BJ (cell line): Measurements from ENCODE around the gene ATP8B3. TPM values are rescaled to one million over a fixed set of nuclear protein-coding genes. Genes with fewer than 3 reads are reported as not detected.

Experiments used
- CTCF ChIA-PET: fragments of 350-600 bp; formaldehyde crosslinking; extraction: SDS; loops from one replicate; lab custom pipeline; 2021; ENCODE audit warnings: antibody characterized with exemption, inconsistent platforms; lab: Yijun Ruan, JAX
- POLR2A ChIA-PET: fragments of 300-600 bp; sonication (Branson Sonifier 250); formaldehyde crosslinking; extraction: SDS; loops from one replicate; lab custom pipeline; 2021; ENCODE audit warnings: antibody characterized with exemption; lab: Charles Lee
- DNase-seq: peaks from one replicate; pipeline ENCODE4 v3.0.0-alpha.2; 2011; ENCODE audit warnings: low read depth
- H3K27me3 ChIP-seq: 2 replicates; pipeline ENCODE4 v1.6.0; 2011; ENCODE audit warnings: low read length; ENCODE audit not compliant: control insufficient read depth, insufficient read depth
- H3K36me3 ChIP-seq: 2 replicates; pipeline ENCODE4 v1.5.1; 2011; ENCODE audit warnings: low read length; ENCODE audit not compliant: control insufficient read depth, insufficient read depth
- H3K4me3 ChIP-seq: 2 replicates; pipeline ENCODE4 v1.5.1; 2011; ENCODE audit warnings: low read depth, mild to moderate bottlenecking, control low read depth, low read length
- polyA plus RNA-seq: library from polyadenylated mRNA; depleted of rRNA; stranded (reverse); fragments of >200 nt; gene quantifications from 2 replicates; pipeline ENCODE4 v1.2.3, GENCODE V29; 2011
- TF ChIP-seq, protein P1 (sequence below): IDR thresholded peaks from 2 replicates; pipeline ENCODE4 v1.5.1; 2011; ENCODE audit warnings: low read depth, mild to moderate bottlenecking, control low read depth, inconsistent platforms, low read length, moderate library complexity; ENCODE audit not compliant: insufficient read depth

Gene ATP8B3
- polyA plus RNA-seq, 1 experiment = 4.6 TPM

DNA sequence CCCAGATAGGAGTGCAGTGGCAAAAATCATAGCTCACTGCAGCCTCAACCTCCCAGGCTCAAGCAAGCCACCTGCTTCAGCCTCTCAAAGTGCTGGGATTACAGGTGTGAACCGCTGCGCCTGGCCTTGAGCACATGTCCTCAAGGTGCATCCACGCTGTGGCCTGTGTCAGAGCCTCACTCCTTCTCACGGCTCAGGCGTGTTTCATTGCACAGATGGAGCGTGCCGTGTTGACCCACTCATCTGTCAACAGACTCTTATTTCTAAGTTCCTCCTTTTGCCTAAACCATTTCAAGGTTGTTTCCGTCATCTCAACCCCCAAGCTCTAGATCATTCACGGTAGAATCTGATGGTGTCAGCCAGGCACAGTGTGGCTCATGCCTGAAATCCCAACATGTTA is 28.2 kb downstream of the ATP8B3 start:
- Histone ChIP-seq H3K36me3 (no peaks in the 10 kb centered on the region), H3K27me3 (peaks cover 12% of the 10 kb centered on the region), H3K4me3 (no peak overlapping the region)
- ChIA-PET CTCF (interaction anchor here (1.6 to 2.0 kb wide), 3 partner anchors 11 to 113 kb away, joined by 4 to 7 read pairs (median 6); no protein-coding TSS in a partner anchor), POLR2A (no interaction called here)
- TF ChIP-seq, protein P1, sequence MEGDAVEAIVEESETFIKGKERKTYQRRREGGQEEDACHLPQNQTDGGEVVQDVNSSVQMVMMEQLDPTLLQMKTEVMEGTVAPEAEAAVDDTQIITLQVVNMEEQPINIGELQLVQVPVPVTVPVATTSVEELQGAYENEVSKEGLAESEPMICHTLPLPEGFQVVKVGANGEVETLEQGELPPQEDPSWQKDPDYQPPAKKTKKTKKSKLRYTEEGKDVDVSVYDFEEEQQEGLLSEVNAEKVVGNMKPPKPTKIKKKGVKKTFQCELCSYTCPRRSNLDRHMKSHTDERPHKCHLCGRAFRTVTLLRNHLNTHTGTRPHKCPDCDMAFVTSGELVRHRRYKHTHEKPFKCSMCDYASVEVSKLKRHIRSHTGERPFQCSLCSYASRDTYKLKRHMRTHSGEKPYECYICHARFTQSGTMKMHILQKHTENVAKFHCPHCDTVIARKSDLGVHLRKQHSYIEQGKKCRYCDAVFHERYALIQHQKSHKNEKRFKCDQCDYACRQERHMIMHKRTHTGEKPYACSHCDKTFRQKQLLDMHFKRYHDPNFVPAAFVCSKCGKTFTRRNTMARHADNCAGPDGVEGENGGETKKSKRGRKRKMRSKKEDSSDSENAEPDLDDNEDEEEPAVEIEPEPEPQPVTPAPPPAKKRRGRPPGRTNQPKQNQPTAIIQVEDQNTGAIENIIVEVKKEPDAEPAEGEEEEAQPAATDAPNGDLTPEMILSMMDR = no peak
- no peak for DNase-seq

- ChIA-PET CTCF (interaction anchor here (1.6 to 3.6 kb wide), 5 partner anchors 11 to 112 kb away, joined by 4 to 19 read pairs (median 7); no protein-coding TSS in a partner anchor), POLR2A (no interaction called here)
- peaks cover 14% of the 10 kb centered on the region for H3K27me3 ChIP-seq
- H3K4me3 ChIP-seq = no peak overlapping the region
- H3K36me3 ChIP-seq = no peaks in the 10 kb centered on the region
- no peak for DNase-seq
- TF ChIP-seq, protein P1 = no peak
Observed at GRCh38 chr19:1783354-1783753, 28.7 kb downstream of the ATP8B3 start.

GRCh38 chr19:1782521-1782920 is 29.6 kb downstream of the ATP8B3 start:
- no peak for DNase-seq
- peaks cover 17% of the 10 kb centered on the region for H3K27me3 ChIP-seq
- CTCF ChIA-PET = interaction anchor here (1.6 to 3.6 kb wide), 7 partner anchors 12 to 112 kb away, joined by 4 to 19 read pairs (median 11); no protein-coding TSS in a partner anchor

DNA sequence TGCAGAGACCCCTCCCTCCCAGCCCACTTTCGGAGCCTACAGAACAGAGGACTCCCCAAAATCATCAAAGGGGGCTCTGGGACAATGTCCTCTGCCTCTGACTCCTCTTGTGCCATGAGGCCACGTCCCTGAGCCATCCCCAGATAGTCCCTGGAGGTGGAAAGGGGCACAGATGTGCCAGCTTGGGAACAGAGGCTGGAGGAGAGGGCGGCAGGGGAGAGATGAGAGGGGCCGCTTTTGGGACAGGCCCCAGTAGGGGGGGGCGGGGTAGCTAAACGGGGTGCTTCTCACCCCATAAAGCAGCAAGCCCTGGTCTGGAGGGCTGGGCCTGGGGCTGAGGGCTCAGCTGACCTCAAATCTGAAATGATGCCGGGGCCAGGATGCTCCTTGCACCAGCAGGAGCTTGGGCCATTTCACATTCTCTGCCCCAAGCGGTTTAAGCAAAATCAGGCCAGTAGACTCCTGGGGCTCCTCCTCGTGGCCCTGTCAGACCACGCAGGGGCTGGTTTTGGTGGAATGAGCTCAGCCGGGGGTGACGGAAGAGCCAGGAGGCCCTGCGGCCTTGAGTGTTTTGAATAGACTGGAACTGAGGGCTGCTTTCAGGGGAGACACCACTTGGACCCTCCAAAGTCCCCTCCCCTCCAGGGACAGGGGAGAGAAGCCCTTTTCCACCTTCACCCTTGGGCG is 31.7 kb downstream of the ATP8B3 start:
- TF ChIP-seq, protein P1 = peak; percentile 42; the same call in 1 of the 2 replicates
- Histone ChIP-seq H3K4me3 (no peak overlapping the region), H3K27me3 (peaks cover 28% of the 10 kb centered on the region), H3K36me3 (no peaks in the 10 kb centered on the region)
- ChIA-PET POLR2A (no interaction called here), CTCF (interaction anchor here (0.6 to 3.6 kb wide), 9 partner anchors 9 to 234 kb away, joined by 4 to 18 read pairs (median 7); no protein-coding TSS in a partner anchor)
- DNase-seq = no peak

More at GRCh38 chr19:1782521-1782920, 29.6 kb downstream of the ATP8B3 start:
- POLR2A ChIA-PET = no interaction called here
- TF ChIP-seq, protein P1 = no peak
- no peak overlapping the region for H3K4me3 ChIP-seq
- no peaks in the 10 kb centered on the region for H3K36me3 ChIP-seq

DNA sequence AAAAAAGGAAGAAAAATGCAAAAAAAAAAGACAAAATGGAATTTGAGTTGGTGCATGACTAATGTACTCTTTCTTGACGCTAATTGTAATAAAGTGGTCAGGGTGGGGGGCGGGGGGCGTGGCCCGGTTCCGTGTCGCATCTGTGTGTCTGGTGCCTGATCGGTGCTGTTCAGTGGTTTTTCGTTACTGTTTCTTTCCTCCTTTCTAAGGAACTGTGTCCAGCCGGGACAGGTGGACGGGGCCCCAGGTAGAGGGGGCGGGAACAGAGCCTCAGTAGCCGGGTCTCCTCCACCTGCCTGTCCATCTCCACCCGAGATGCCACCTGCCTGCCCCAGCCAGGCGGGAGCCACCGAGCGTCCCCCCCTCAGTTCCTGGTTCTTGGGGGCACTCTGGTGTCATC is 32.5 kb downstream of the ATP8B3 start:
- ChIA-PET CTCF (interaction anchor here (2.0 kb wide), 1 partner anchor 46 kb away, joined by 4 read pairs; no protein-coding TSS in a partner anchor), POLR2A (no interaction called here)
- Histone ChIP-seq H3K36me3 (no peaks in the 10 kb centered on the region), H3K4me3 (no peak overlapping the region), H3K27me3 (peaks cover 32% of the 10 kb centered on the region)
- TF ChIP-seq, protein P1 = no peak
- DNase-seq = no peak
